HG03025 (cell line): ENCODE results near the gene CSGALNACT2.
"Not testable (repeated sequence)": the region's sequence is repeated elsewhere in the genome, so short reads cannot be mapped to it uniquely, and the experiment has no call there.

Experiments used
- ATAC-seq: cut with Tn5 transposase; IDR thresholded peaks from one replicate; pipeline ENCODE4 v1.9.1; 2021; ENCODE audit warnings: mild to moderate bottlenecking, moderate library complexity; ENCODE audit not compliant: unreplicated experiment, low FRiP score

Gene CSGALNACT2

DNA sequence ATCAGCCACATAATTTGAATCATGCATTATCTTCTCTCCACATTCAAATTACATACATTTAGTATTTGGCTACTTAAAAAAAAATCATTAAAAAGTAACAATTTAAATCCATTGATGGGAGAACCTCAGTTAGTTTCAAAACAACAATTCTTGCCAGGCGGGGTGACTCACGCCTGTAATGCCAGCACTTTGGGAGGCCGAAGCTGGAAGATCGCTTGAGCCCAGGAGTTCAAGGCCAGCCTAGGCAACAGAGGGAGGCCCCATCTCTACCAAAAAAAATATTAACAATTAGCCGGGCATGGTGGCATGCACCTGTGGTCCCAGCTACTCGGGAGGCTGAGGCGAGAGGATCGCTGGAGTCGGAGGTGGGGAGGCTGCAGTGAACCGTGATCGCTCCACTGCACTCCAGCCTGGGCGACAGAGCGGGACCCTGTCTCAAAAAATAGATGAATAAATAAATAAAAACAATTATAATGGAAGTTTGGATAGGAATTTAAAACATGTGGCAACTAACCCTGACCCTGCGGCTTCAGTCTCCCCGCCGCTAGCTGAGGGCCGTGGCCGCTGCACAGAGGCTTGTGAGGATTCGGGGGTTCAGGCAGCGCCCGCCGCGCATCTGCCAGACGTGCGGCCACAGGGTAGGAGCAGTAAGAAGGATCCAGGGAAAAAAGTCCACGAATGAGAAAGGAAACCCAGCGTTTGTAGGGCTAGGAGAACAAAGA, 1.1 kb upstream of the CSGALNACT2 start:
- no peak for ATAC-seq

DNA sequence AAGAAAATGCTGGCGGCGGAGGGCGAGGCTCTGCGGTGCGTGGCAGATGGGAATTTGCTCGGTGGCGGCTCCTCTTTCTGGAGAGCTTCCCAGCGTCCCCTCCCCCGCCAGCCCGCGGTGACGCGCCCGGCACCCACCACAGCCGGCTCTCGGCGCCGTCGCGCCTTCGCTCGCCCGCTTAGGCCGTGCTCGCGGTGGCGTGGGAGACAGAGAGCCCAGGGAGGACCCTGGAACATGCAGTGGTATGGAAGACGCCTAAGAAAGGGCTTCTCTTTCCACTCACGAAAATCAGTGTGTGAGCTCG, 576 bp upstream of the CSGALNACT2 start:
- no peak for ATAC-seq

DNA sequence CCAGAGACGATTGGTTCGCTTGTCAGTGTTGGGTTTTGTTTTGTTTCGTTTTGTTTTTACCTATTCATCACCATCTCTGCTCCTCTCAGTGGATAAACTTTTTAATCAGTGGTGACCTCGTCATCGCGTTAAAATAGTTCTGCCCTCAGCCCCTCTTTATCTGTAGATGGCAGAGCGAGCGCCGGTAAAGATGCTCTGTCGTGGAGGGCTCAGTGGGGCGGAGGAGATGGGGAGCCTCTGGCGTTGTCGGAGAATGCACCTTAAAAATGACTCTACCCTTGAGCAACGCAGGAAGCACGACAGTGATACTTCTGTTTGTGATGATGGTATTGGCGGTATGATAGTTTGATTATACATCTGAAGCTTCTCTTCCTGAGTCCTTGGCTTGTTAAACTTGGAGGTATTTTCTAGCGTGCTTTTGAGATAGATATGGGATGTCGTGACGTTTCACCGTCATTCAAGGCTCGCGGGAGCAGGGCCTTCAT, 554 bp downstream of the CSGALNACT2 start:
- peak; percentile 45 for ATAC-seq

DNA sequence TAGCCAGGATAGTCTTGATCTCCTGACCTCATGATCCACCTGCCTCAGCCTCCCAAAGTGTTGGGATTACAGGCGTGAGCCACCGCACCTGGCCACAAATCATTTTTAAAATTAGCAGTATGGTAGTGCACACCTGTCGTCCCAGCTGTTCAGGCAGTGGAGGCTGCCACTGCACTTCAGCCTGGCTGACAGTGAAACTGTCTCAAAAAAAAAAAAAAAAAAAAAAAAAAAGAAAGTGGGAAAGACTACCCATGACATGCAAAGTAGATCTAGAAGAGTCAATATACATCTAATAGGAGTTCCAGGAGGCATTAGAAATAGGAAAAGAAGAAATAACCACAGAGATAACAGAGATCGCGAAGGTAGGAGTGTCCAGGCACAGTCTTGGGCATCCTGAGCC, 3.2 kb downstream of the CSGALNACT2 start:
- no peak for ATAC-seq

DNA sequence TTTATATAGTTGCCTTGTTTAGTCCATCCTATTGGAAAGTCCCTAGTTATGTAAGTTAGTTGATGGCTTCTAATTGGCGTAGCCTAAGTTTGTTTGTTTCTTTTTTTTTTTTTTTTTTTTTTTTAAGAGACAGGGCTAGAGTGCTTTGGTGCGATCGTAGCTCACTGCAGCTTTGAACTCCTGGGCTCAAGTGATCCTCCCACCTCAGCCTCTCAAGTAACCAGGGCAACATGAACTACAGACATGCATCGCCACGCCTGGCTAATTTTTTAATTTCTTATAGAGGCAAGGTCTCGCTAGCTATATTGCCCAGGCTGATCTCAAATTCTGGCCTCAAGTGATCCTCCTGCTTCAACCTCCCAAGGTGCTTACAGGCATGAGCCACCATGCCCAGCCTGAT, 7.1 kb downstream of the CSGALNACT2 start:
- ATAC-seq: no peak

DNA sequence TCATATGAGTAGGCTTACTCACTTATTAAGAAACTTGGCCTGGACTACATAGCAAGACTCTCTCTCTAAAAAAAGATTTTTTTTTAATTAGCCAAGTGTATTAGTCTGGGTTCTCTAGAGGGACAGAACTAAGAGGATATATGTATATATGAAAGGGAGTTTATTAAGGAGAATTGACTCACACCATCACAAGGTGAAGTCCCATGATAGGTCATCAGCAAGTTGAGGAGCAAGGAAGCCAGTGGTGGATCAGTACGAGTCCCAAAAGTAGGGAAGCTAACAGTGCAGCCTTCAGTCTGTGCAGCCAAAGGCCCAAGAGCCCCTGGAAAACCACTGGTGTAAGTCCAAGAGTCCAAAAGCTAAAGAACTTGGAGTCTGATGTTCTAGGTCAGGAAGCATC, 7.7 kb downstream of the CSGALNACT2 start:
- ATAC-seq: not testable (repeated sequence)

DNA sequence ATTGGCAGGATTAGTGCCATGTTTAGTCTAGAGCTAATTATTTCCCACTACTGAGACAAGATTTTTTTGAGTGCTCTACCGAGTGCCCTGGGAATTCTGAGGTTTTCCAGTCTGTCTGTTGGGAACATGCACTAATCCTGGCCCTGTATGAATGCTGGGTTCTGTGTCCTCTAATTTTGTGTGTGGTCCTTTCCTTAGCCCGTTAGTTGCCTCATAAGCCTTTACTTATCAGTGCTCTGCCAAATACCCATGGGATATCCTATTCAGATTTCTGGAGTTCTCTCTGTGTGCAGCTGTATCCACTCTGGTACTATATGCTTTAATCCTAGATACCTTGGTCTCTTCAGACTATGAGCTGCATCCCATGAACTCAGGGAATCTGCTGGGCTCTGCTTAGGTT, 13.1 kb downstream of the CSGALNACT2 start:
- ATAC-seq: no peak

DNA sequence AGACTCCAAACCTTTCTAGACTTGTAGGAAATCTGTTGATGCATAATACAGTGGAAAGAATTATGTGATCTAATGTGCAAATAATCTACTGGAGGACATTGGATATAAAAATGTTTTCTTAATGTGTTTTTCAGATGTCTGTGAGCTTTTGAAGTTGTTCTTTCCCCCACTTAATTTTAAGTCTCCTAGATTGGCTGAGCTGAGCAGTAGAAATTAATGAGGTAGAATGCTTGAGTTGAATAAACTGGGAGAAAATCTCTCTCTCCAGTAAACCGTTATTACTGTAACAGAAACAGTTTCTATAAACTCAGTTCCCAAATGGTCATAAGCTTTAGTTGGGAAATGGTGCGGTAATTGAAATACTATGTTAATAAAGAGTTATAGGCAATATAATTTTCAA, 15.7 kb downstream of the CSGALNACT2 start:
- no peak for ATAC-seq

DNA sequence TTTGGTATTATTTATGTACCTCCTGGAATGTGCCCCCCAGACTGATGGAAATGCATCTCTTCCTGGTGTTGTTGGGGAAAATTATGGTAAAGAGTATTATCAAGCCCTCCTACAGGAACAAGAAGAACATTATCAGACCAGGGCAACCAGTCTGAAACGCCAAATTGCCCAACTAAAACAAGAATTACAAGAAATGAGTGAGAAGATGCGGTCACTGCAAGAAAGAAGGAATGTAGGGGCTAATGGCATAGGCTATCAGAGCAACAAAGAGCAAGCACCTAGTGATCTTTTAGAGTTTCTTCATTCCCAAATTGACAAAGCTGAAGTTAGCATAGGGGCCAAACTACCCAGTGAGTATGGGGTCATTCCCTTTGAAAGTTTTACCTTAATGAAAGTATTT, 17.0 kb downstream of the CSGALNACT2 start:
- no peak for ATAC-seq

DNA sequence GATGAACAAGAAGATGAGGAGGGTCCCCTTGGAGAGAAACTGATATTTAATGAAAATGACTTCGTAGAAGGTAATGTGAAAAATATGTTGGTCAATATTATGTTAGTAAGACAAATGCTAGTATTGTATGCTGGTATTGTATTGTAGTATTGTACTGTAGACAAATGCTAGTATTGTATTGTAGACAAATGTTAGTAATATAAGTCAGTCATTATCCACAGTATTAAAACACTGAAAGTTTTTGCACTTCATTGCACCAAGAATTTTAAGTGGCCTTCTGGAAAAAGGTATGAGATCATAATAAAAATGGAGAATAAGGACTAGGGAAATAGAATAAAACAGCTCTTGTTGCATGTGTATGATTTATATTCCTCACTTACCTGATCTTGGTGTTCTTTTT, 17.5 kb downstream of the CSGALNACT2 start:
- no peak for ATAC-seq

DNA sequence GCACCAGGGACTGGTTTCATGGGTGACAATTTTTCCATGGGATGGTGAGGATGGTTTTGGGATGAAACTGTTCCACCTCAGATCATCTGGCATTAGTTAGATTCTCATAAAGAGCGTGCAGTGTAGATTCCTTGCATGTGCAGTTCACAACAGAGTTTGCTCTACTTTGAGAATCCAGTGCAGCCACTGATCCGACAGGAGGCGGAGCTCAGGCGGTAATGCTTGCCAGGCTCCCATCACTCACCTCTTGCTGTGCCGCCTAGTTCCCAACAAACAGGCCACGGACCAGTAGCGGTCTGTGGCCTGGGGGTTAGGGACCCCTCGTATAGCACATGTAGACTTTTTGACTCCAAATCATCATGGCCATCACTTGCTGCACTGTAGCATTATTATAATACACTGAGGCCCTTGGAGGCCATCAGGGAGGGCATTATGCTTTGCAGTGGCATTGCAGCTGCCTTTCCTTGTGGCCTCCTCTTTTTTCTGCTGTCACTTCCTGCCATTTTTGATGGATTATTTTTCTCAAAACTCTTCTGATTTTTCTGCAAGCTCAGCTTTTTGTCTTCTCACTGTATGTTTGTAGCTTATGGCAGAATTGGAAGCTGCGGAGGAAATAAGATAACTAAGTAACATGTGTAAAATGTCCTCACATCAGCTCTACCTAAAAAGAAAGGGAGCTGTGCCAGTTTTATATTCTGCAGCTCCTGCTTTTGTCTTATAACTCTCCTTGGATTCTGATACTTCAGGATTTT, 18.5 kb downstream of the CSGALNACT2 start:
- ATAC-seq: no peak

DNA sequence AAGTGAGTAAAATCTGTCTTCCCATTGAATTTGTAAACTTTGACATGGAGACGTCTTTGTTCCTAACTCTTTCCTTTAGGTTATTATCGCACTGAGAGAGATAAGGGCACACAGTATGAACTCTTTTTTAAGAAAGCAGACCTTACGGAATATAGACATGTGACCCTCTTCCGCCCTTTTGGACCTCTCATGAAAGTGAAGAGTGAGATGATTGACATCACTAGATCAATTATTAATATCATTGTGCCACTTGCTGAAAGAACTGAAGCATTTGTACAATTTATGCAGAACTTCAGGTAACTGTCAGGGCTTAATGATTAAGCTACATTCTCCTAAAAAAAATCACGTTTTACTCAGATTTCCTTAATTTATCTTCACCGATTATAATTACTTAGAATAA, 20.4 kb downstream of the CSGALNACT2 start:
- no peak for ATAC-seq

DNA sequence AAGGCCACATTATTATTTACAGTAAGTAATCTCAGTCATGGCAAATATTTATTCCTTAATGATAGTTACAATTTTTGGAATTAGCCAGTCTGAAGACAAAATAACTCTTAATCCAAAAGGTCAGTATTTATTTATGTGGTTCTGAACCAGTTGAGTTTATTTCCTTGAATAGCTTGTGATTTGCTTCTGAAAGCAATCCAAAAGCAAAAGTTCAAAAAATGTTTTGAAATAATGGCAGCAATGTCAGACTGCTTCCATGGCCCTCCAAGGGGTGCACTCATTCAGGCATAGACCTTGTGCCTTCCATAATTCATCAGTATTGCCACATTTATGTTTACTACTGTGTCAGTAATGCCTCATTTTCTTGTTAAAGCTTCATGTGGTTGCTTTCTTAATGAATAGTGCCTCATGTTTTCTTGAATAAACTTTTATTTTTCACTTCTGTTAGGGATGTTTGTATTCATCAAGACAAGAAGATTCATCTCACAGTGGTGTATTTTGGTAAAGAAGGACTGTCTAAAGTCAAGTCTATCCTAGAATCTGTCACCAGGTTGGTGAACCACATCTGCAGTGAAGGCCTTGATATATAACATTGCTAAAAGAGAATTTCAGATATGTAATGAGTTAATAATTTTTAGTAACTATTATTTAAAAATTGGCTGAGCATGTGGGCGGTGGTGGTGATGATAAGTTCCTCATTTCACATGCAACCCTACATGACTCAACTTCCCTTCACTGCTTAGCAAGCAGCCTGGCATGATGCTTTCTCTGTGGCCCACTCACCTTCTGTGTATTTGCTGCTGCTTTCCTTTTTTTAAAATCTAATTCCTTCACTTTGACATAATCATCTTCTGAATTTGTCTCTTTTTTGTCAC, 22.0 kb downstream of the CSGALNACT2 start:
- no peak for ATAC-seq

DNA sequence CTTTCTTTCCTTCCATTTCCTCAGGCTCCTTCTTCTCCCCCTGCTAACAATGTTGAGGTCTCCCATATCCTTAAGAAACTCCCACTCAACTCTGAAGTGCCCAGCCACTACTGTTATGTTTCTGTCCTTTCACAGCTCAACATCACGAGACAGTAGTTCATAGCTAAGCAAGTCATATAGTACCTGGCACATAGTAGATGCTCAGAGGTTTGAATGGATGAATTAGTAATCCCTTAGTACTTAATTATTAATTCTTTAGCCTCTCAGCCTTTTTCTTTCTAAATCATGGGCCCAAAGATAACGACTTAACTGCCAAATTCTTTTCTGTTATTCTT, 22.6 kb downstream of the CSGALNACT2 start:
- ATAC-seq: no peak

DNA sequence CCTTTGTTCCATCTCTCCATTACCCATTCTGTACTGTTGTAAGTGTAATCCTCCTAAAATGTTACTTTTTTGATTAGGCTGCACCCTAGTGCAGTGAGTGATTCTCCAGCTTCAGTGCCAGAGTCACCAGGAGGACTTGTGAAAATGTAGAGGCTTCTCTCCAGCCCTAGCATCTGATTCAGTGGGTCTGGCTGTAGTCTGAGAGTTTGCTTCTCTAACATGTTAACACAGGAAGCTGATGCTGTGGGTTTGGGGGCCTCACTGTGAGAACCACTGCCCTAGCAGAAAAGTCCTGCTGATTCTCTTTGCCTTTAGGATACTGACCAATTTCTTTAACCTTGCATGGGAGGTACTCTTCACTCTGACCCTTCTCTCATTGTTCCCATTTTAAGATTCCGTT, 24.4 kb downstream of the CSGALNACT2 start:
- ATAC-seq: no peak

DNA sequence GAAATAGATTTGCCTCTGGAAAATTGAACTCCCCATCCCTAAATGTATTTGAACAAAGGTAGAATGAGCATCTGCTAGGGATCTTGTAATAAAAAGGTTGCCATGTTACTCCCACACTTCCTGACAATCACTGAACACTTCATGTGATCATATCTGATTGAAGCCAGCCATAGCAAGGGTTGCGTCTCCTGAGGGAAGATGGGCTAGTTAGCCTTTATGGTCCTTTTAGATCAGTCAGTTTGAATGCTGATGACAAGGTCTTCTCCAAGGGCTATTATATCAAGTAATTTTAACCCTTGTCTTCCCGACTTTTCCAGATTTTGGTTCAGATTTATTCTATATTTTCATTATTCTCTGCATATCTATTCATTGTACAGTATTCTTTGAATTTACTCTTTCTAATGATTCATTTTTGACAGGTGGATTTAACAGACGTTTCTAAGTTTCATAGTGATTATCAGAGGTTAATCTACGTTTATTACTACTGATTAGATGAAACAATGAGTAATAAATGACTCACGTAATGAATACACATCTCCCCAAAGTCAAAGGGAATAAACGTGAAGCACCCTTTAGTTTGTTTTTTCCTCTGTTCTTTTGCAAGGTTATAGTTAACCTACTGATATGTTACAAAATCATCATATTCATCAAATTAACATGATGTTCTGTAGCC, 28.1 kb downstream of the CSGALNACT2 start:
- ATAC-seq: no peak

DNA sequence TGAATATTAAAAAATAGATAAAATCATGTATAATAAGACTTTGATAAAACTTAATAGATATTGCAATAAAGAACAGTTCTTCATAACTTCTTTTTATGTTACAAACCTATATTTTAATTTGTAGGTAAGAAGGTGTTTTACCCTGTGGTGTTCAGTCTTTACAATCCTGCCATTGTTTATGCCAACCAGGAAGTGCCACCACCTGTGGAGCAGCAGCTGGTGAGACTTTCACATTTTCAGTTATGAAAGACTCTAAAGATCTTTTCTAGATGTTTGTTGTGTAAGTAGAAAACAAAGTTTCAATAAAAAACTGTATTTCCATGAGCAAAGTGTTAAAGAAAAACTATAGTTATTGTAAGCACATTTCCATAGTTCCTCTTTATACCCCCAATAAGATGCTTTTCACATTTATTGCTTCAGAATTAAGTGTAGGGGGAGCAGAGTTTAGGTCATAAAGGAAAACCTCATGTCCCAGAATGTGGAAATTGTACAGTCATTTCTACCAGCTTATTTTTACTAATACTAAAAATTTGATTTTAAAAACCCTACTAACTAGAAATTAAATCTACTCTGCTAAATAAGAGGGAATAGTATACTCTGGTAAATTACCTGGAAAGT, 28.7 kb downstream of the CSGALNACT2 start:
- ATAC-seq: peak; percentile 61

DNA sequence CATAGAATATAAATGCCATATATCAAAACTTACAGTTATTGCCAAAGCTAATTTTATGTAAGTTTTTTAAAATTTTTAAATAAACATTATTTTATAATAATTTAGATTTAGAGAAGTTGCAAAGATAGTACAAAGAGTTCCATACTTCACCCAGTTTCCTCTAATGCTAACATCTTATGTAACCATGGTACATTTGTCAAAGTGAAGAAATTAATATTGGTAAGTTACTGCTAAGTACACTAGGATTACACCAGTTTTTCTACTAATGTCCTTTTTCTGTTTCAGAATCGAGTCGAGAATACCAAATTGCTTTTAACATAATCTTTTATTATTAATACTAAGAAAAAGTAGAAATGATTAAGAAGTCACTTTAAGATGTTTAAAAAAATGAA, 29.2 kb downstream of the CSGALNACT2 start:
- ATAC-seq: no peak

DNA sequence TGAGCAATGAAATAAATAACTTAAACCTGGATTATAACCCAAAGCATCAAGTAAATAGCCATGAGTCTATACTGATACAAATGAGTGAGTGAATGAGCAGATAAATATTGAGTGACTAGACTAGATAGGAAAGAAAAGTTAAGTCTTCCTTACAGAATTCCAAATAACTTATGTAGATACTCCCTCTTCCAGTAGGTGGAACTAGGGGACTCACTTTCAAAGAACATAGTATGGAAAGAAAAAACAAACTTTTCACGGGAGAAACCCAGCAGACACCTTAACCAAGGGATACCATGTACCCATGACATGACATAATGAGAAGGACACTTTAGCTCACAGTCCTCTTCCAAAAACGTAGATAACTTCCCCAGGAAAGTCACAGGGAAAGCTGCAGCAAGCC, 32.2 kb downstream of the CSGALNACT2 start:
- no peak for ATAC-seq

DNA sequence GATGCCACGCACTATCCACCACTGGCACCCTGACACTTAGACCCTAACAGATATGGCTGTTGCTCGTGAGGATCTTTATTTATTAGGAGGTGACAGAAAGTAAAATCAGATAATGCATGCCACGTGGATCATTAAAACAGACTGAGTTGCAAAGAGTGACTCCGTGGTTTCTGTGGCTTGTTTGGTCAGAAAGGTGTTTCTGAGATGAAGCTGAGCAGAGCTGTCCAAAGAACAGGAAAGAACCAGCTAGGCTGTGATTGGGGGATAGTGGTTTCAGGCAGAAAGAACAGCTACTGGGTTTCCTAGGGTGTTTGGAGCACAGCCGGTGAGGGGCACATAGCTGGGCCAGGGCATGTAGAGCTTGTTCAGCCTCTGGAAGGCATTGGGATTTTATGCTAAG, 34.4 kb downstream of the CSGALNACT2 start:
- no peak for ATAC-seq
